ENCODE measurements around the gene CST9L.
"Not testable (repeated sequence)": the region's sequence is repeated elsewhere in the genome, so short reads cannot be mapped to it uniquely, and the experiment has no call there.

The CST9L gene

DNA sequence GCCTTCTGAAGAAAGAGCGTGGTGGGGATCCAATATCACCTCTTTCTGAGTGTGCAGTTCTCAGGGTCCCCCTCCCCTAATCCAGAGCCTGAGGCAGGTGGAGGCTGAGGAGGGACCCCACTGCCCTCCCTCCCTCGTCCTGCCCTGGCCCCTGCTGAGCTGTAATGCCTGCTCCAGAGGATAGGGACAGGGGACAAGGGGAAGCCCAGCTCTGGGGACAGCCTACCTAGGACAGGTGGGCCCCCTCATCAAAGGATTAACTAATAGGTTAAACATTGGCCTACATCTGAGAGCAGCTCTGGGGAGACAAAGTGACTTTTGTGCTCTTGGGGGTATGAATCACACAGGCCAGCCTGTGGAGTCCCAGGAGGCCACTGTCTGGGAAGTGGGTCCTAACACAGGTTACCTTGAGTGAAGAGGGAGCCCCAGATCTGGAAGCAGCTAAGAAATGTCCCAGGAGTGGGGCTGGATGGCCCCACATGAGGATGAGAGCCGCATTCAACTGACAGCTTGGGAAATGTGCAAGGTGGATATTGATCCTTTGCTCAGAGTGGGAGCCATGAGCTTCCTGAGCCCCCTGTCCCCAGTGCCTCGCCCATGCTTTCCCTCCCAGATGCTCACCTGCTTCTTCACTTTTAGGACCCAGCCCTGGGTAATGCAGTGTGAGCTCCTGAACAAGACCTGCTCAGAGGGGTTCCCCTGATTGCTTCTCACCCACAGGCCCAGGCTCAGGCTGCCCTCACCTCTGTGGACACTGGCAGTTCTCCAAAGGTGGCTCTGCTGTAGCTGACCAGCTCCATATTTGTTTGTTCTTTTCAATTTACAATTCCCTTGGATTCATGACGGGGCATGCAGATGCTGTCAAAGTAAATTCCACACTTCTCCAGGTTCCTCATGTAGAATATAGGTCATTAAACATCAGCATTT lies 17.8 kb upstream of the CST9L start:
- no peak for DNase-seq

GRCh38 chr20:23585449-23585807 lies 17.1 kb upstream of the CST9L start:
- no peak for DNase-seq

GRCh38 chr20:23584434-23585199 lies 16.3 kb upstream of the CST9L start:
- no peak for DNase-seq

GRCh38 chr20:23583526-23583925 lies 15.2 kb upstream of the CST9L start:
- no peak for DNase-seq

- DNase-seq: no peak
These were observed 14.0 kb upstream of the CST9L start for GRCh38 chr20:23582293-23582692.

GRCh38 chr20:23581833-23582232 lies 13.5 kb upstream of the CST9L start:
- not testable (repeated sequence) for DNase-seq

GRCh38 chr20:23574977-23575376 lies 6.7 kb upstream of the CST9L start:
- no peak for DNase-seq

DNA sequence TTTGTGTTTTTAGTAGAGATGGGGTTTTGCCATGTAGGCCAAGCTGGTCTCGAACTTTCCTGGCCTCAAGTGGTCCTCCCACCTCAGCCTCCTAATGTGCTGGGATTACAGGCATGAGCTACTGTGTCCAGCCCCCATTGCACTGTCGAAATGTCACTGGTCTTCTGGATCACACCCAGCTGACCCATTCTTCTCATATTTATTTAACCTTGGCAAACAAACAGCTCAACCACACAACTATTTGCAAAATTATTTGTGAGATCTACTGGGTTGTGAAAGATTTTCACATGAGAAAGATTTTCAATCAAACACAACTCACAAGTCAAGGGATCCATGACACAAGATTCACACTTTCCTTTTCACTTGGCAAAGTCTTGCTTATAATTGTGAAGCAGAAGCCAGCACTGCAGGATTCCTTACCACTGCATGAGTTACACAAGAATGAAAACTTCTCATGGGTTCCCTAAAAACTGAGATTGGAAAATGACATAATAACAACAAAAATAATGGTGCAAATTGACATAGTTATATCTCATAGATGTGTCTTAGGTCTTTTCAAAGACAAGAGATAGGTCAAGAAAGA lies 2.0 kb upstream of the CST9L start:
- DNase-seq: no peak

GRCh38 chr20:23569570-23569969 lies 1.3 kb upstream of the CST9L start:
- DNase-seq: no peak

GRCh38 chr20:23568971-23569330 lies 667 bp upstream of the CST9L start:
- no peak for DNase-seq

DNA sequence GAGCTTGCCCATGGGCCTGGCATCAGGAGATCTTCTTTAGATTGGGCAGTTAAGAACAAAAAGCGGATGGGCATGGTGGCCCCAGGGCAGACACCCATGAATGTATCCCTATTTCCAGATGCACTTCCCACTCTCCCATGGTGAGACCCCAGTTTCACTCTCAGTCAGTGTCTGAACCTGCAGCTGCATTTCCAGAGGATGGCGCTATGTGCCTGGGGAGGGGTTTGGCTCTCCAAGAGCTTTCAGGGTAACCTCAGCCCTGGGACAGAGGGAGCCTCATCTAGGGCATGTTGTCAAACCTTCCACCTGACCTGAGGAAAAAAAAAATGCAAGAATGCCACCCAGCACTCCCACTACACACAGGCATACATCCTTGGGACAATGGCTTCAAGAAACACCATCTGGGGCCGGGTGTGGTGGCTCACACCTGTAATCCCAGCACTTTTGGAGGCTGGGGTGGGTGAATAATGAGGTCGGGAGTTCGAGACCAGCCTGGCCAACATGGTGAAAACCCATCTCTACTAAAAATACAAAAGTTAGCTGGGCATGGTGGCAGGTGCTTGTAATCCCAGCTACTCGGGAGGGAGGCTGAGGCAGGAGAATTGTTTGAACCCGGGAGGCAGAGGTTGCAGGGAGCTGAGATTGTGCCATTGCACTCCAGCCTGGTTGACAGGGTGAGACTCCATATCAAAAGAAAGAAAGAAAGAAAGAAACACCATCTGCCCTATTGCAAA lies 1.9 kb downstream of the CST9L start:
- DNase-seq: no peak

DNA sequence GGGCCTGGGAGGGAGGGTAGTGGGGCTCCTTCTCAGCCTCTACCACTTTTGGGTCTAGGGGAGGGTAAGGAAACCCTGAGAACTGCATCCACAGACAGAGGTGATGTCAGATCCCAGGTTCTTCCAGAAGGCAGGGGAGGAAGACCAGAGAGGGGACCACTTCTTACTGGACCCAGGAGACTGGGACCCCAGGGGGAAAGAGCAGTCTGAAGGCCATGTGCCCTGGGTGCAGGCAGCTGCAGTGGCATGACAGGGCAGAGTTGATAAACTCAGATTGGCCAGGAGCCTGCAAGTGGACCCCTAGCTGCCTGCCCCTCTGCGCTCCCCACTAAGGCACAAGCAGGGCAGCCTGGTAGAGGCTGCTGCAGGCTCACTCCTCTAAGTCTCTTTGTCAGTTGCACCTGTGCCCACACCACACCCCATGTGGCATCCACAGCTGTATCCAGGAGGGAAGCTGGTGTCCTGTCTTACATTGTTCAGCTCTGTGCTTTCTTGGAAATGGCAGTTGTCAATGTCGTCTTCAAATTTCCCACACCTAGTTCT lies 2.7 kb downstream of the CST9L start:
- no peak for DNase-seq

DNA sequence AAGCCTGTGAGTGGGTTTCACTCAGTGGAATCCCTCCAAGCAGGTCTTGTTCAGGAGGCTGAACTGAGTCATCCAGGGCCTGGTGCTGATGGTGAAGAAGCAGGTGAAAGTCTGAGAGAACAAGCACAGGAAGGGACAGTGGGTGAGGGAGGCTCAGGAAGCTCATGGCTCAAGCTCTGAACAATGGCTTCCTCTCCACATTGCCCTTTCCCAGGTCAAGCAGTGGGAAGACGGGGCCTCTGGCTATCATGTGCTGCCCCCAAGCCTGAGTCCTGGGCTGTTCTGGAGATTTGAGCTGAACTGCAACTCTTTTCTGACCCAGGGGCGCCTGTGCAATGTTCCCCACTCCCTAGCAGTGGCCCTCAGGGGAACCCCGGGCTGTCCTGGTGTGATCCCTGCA lies 3.4 kb downstream of the CST9L start:
- DNase-seq: no peak

GRCh38 chr20:23562721-23563342 lies 5.5 kb downstream of the CST9L start:
- DNase-seq: no peak

- no peak for DNase-seq
These were observed 13.9 kb downstream of the CST9L start for GRCh38 chr20:23554401-23554800.

GRCh38 chr20:23551786-23552185 lies 16.5 kb downstream of the CST9L start:
- no peak for DNase-seq

DNA sequence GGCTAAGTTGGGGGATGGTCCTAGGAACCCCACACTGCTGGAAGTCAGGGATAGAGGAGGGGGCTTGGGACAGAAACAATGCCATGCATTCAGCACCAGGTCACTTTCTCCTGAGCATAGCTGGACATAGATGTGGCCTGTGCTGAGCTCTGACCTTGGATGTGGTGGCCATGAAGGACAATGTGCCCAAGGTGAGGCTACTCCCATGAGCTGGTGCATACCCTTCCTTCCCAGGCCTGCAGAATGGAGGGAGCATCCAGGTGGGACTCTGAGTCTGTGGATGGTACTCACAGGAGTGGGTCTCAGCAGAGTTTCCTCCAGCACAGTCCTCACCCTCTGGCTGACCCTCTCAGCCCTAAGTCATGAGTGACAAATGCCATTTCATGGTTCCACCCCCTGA lies 16.9 kb downstream of the CST9L start:
- no peak for DNase-seq

DNA sequence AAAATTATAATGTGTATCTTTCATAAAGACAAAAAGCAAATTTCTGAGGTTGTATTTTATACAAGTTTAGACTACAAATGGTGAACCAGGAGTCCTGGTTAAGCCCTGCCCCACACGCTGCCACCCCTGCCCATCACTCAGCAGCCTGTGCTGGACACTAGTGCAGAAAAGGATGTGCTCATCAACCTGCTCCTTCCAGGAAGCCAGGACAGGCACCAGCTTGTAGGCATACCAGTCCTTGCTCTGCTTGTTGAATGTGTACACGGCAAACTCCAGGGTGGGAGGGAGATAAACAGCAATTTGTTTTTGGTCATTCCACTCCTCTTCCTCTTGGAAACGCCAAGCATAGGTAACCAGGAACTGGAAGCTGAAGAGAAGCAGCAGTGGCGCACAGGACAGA lies 18.1 kb downstream of the CST9L start:
- no peak for DNase-seq

DNA sequence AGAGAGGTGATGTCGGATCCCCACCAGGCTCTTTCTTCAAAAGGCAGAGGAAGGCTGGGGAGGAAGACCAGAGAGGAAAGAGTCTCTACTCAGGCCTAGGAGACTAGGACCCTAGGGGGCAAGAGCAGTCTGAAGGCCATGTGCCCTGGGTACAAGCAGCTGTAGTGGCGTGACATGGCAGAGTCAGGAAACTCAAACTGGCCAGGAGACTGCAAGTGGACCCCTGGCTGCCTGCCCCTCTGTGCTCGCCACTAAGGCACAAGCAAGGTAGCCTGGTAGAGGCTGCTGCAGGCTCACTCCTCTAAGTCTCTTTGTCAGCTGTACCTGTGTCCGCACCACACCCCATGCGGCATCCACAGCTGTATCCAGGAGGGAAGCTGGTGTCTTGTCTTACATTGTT lies 19.9 kb downstream of the CST9L start:
- no peak for DNase-seq

DNA sequence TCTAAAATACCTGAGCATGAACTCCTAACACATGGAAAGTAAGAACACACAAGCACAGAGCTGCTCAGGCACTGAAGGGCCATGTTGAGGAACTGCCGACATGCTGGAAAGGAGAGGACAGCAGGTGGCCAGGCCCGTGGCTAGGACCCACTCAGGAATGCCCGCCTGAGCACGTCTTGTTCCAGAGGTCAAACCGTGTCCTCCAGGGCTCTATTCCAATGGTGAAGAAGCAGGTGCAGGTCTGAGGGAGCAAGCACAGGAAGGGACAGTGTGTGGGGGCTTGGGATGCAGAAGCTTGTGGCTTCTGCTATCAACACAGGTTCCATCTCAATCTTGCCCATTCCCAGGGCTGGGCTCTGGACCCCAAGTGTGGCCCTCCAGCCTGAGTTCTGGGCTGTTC lies 20.7 kb downstream of the CST9L start:
- DNase-seq: no peak

- DNase-seq: no peak
These were observed 21.7 kb downstream of the CST9L start for GRCh38 chr20:23546435-23547144.

GRCh38 chr20:23544133-23544532 lies 24.2 kb downstream of the CST9L start:
- no peak for DNase-seq

All from NCI-H1092 treated with DMSO at 0.1 percent for 48 hours (cell line).